AG09309 (cell line): ENCODE measurements around the gene CEP112.
A peak's percentile ranks its signal among the peaks of the same experiment; 100 is the strongest.
"Not testable (repeated sequence)": the region's sequence is repeated elsewhere in the genome, so short reads cannot be mapped to it uniquely, and the experiment has no call there.

Experiments
- DNase-seq: peaks from one replicate; pipeline ENCODE4 v3.0.0-alpha.2; 2010; ENCODE audit warnings: low read depth
- H3K4me3 ChIP-seq: 2 replicates; pipeline ENCODE4 v1.5.1; 2011; ENCODE audit warnings: mild to moderate bottlenecking, low read depth, low read length, moderate library complexity; ENCODE audit not compliant: control insufficient read depth
- TF ChIP-seq, protein P1 (sequence below): IDR thresholded peaks from 2 replicates; pipeline ENCODE4 v1.5.1; 2011; ENCODE audit warnings: mild to moderate bottlenecking, low read depth, low read length, inconsistent platforms; ENCODE audit not compliant: insufficient read depth, control insufficient read depth; ENCODE audit errors: missing control alignments

CEP112 gene

DNA sequence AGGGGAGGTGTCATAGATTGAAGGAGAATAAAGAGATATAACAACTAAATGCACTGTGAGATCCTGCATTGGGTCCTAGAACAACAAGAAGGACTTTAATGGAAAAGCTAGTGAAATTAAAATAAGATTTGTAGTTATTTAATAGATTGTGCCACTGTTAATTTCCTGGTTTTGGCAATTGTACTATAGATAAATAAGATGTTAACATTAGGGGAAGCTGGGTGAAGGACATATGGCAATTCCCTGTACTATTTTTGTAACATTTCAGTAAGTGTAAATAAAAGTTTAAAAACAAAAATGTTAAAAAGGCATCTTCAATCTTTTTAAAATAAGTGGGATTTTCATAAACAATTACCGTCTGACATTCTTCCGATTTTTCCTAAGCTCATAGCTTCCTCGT is 372.1 kb downstream of the CEP112 start:
- H3K4me3 ChIP-seq = no peak overlapping the region
- TF ChIP-seq, protein P1, sequence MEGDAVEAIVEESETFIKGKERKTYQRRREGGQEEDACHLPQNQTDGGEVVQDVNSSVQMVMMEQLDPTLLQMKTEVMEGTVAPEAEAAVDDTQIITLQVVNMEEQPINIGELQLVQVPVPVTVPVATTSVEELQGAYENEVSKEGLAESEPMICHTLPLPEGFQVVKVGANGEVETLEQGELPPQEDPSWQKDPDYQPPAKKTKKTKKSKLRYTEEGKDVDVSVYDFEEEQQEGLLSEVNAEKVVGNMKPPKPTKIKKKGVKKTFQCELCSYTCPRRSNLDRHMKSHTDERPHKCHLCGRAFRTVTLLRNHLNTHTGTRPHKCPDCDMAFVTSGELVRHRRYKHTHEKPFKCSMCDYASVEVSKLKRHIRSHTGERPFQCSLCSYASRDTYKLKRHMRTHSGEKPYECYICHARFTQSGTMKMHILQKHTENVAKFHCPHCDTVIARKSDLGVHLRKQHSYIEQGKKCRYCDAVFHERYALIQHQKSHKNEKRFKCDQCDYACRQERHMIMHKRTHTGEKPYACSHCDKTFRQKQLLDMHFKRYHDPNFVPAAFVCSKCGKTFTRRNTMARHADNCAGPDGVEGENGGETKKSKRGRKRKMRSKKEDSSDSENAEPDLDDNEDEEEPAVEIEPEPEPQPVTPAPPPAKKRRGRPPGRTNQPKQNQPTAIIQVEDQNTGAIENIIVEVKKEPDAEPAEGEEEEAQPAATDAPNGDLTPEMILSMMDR = no peak
- no peak for DNase-seq

DNA sequence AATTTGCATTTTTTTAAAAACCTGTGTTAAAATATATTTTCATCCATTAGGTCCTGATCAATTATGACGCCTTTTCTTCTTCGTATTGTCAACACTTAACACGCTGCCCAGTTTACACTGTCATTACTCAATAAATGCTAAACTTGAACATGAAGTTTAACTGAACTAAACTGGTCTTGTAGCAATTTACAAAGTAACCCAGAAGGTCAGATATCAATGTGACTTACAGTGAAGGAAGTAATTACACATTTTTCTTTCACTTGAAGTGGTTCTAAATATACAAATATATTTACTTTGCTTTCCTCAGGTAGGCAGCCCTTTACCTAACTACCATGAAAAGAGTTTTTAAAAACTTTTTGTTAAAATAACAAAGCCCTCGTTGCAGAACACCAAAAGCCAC is 374.0 kb downstream of the CEP112 start:
- no peak for DNase-seq
- TF ChIP-seq, protein P1 = no peak
- no peak overlapping the region for H3K4me3 ChIP-seq

DNA sequence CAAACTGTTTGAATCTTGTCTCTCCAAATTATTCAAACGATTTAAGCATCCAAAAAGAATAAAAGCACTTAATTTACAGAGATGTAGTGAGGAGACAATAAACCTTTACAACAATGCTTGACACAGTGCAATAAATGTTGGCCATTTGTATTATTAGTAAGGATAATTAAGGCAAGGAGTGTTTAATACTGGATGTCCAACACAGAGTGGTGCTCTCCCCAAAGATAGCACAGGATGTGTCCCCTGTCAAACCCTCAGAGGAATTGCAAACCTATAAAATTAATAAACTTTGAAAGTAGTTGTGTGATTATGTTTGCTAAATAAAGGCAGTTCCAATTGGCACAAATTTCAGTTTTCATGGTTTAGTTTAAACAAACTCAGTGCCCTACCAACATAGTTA is 377.5 kb downstream of the CEP112 start:
- no peak for DNase-seq
- H3K4me3 ChIP-seq = no peak overlapping the region
- TF ChIP-seq, protein P1 = no peak

DNA sequence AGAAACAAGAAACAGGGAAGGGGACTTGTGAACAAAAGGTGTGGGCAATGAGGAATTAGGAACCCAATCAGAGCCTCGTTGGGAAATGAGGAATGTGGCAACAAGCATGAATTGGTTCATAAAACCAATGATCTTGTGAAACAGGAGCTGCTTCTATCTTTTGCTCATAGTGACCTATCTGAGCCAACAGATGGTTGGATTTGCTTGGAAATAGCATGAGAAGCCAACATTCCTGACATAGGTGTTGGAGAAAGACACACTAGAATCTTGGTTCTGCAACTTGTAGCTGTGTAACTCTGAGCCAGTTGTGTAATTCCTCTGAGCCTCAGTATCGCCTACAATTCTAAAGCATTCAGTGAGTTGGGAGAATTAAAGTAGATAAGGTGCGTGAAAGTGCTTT is 378.6 kb downstream of the CEP112 start:
- no peak overlapping the region for H3K4me3 ChIP-seq
- TF ChIP-seq, protein P1 = no peak
- DNase-seq = peak; percentile 23

DNA sequence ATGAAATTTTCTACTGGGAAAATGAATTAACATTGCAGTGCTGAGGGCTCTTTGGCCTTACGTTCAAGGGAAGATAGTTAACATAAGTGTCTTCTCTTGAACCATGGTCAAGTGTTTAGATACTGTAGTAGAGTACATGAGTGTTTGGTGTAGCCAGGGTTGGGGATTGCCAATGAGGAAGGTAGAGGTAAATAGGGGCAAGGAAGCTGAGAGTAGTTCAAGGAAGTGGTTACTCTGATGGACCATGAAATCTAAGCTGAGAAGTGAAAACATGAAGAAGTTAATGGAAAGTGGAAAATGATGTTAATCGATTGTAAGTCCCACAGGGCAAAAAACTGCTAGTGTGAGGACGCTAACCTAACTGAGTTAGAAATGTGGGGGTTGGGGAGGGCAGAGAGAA is 380.9 kb downstream of the CEP112 start:
- no peak overlapping the region for H3K4me3 ChIP-seq
- TF ChIP-seq, protein P1 = no peak
- DNase-seq = no peak

DNA sequence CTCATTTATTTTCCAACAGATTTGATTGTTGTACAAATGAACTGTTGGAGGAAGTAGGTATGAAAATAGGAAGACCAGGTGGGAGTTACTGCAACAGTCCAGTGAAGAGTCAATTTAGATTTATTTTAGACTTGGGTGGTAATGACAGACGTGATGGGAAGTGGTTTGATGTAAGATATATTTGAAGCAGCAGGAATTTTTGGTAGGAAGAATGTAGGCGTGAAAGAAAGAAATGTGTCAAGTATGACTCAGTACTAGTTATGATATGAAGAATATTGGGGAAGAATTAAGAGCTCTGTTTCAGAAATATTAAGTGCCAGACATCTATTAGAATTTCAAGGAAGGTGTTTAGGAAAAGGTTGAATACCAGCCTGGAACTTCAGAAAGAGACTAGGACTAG is 382.6 kb downstream of the CEP112 start:
- DNase-seq = no peak
- TF ChIP-seq, protein P1 = no peak
- no peak overlapping the region for H3K4me3 ChIP-seq

DNA sequence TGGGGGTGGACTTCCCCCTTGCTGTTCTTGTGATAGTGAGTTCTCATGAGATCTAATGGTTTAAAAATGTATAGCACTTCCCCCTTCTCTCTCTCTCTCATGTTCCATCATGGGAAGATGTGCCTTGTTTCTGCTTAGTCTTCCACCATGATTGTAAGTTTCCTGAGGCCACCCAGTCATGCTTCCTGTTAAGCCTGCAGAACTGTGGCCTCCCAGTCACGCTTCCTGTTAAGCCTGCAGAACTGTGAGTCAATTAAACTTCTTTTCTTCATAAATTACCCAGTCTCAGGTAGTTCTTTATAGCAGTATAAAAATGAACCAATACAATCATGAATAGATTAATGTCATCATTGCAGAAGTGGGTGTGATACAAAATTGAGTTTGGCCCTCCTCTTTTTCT is 383.4 kb downstream of the CEP112 start:
- DNase-seq, H3K4me3 ChIP-seq: not testable (repeated sequence)
